NCI-H2029 (cell line): Measurements from ENCODE around the gene FAM131C.
A peak's percentile ranks its signal among the peaks of the same experiment; 100 is the strongest.
"Not testable (repeated sequence)": the region's sequence is repeated elsewhere in the genome, so short reads cannot be mapped to it uniquely, and the experiment has no call there.

Experiments used
- DNase-seq: peaks from one replicate; lab custom pipeline; 2025; lab: John Stamatoyannopoulos, UW

FAM131C gene

DNA sequence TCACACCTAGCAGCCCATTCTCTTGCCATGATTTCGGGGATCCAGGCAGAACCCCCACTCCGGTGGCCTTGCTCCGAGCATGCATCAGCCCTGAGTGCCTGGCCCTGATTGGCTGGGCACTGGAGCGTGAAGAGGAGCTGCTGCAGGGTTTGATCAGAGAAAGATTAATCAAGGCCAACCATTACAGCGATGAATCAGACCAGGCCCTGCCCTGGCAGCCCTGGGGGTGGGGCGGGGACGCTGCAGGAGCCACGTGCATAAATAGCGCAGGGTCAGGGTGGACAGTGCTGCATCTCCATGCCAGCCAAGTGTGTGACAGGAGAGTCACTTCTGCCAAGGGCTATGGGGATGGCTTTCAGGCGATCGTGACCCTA lies 3.4 kb upstream of the FAM131C start:
- DNase-seq, result no peak

DNA sequence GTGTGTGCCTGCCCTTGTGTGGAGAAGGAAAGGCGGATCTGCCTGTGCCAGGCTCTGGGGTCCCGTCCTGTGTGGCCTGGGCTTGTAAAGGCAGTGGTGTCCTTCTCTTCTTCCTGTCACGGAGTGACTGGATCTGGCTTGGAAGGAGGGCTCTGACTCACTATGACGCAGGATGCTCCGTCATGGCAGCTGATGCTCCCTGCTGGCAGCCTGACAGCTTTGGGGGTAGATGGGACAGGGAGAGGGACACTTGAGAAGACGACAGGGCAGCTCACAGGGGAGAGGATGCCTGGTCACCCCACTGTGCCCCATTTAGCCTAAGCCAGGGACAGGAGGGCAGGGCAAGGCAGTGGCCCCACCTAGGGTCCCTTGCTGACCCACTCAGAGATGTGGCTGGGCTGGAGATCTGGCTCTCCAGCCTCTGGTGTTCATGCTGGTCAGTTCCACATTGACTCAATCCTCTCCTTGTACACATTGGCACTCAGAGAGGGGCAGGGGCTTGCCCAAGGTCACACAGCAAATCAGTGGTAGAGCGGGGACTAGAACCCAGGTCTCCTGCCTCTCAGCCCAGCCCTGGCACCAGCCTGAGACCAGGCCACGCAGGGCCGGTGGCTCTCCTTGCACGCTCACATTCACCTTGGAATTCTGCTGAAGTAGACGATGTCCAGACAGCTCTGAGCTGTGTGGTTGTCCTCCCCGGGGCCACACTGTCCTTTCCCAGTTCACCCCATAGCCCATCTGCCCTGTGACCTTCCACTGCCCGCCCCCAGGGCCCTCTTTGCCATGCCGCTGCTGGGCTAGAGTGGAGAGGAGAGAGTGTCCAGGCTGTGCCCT lies 2.8 kb upstream of the FAM131C start:
- no peak for DNase-seq

DNA sequence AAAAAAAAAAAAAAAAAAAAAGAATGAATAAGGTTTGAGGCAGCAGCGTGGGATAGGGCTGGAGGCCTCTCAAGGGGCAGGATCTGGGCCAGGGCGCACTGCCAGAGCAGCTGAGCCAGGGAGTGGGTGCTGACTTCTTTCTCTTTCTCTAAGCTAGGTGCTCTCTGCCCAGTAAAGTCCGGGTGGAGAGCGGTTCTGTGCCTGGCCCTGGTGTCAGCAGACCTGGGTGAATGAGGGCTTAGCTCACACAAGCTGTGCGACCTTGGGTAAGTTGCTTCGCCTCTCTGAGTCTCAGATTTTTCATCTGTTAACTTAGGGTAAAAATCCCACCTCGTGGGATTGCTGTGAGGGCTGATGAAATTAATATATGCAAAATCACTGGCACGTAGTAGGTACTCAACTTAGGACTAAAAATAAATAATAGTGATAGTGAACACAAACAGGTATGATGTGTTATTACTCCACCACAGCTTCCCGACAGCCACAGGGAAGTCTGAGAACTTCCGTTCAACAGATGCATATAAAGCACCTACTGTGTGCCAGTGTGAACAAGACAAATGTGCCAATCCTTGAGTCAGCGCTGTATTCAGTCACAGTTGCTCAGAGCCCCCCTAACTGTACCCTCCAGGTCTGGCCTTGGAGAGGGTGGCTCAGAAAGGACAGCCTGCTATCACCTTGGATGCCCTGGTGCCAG lies 2.0 kb upstream of the FAM131C start:
- no peak for DNase-seq

DNA sequence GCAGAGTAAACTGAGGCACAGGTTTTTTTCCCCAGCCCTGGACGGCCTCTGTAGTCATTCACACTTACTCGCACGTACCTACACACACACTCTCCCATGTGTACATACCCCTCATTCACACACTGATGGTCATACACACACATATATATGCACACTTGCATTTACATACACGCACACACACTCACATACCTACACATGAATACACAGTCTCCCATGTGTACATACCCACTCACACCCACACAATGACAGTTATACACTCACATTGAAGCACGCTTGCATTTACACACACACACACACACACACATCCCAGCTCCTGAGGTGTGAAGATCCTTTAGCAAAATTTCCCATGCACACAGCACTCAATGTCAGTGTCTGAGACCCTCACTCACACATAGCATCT lies 766 bp upstream of the FAM131C start:
- no peak for DNase-seq

DNA sequence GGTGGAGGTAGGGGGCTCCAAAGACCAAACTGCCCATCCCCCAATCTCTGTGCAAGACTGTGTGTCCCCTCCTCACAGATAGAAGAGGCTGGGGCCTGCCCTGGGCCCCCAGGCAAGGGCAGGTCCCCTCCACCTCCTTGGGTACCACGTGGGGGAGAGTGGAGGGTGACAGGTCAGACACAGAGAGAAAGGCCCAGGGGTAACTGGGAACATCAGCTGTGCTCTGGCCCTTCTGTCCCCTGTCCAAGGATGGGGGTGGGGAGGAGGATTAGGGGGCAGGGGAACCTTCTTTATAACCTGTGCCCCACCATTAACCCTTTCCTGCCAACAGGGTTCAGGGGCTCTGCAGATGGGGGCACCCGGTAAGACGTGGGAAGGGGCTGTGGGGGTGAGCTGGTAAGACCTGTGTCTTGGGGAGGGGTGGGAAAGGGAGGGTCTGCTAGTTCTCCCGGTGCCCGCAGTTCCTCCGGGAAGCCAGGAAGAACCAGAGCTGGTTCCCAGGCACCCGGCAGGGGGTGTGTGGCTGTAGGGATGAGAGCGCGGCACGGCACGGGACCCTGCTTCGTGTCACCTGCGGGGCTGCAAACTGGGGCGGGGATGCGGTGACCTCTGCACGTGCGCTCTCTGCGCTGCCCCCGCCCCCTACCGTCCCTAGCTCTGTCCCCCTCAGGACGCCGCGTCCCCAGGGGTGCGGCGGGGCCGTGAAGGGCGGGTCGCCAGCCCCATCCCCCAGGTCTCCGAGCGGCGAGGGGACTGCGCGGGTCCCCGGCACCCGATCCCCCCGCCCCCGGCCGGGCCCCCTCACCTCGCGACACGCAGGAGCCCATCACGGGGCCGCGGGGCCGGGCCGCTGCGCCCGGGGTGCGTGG lies 601 bp downstream of the FAM131C start:
- no peak for DNase-seq

DNA sequence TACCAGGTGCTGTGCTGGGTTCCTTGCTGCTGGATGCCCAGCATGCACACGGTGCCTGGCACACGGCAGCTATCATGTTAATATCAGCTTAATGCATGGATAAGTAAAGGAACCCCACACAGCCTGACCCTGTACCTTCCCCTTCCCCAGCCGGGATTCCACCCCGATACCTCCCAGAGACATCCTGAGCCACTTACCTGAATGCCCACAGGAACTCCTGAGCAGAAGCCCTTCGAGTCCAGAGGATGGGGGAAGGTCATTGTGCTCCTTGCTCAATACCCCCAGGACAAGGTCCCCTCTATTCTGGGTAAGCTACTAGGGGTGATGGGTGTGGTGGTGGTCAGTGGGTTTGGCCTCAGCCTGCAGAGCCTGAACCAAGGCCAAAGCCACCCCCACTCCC lies 1.4 kb downstream of the FAM131C start:
- DNase-seq, result no peak

DNA sequence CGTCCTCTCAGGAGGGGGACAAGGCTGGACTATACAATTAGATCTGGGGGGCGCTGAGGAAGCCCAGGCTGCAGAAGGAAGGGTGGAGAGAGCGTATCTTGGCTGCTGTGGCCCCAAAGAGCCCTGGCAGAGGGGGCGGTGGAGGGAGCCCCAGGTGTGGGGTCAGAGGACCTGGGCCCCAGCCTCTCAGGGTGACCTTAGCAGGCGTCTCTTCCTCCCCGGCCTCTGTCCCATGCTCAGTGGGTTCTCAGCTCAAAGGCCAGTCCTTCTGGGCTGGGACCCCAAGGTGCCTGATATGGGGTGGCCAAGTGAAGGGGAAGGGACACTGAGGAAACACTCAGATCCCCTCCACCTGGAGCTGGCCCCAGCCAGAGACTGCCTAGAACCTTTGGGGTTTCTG lies 1.8 kb downstream of the FAM131C start:
- DNase-seq, result no peak

DNA sequence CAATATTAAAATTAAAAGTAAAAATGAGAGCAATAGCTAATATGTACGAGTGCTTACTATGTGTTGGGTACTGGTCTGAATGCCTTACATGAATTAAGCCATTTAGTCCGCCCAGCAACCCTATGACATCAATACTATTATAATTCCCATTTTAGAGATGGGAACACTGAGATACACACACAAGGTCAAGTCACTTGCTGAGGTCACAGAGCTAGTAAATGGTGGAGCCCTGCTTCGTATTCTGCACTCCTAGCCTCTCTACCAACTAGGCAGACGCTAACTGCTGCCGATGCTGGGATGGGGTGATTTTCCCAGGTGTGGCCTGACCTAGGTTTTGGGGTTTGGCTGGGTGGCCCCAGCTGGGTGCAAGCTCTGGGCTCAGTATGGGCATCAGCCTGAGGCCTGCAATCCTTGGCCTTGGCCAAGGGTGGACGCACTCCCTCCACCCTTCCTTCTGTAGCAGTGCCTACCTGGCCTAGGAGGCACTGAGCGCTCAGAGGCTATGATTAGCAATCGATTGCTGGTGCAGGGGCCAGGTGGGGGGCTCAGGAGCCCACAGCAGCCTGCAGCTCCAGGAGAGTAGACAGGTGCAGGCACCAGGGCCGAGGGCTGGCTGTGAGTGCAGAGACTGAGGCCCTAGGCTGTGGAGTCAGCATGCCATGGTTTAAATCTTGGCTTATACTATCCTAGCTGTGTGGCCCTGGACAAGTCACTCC lies 2.7 kb downstream of the FAM131C start:
- DNase-seq, result no peak

DNA sequence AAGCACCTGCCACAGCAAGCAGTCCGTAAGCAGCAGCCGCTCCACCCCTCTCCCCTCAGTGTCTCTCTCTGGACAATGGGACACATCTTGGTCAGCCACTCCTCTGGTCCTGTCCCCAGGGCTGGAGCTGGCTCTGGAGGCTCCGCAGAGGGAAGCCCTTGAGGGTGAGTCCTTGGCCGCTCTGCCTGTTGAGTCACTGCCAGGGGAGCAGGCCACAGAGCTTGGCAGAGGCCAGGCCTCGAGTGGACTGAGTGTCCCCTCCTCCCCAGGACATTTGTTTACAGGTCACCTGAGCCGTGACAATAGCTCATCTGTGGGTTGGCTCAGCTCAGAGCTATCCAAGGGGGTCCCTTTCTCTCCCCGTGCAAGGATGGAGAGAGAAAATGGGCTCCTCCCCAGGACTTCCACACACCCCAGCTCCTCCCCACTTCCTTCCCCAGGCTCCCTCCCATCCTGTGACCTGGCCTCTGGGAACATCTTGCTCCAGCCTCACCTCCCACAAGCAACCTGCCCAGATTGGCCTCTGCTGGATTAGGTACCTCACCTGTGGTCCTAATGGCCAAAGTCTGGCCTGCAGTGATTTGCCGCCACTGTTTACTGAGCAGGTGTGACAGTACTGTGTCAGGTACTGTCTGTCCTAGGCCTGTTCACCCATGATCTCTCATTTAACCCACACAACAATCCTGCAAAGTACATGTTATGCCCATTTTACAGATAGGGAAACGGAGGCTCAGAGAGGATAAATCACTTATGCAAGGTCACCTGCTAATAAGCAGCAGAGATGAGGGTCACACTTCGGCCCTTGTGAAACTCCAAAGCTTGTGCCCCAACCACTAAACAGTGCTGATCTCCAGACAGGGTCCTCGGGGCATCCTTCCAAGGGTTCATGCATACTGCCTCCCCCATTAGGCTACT lies 4.8 kb downstream of the FAM131C start:
- peak; percentile 27 for DNase-seq

DNA sequence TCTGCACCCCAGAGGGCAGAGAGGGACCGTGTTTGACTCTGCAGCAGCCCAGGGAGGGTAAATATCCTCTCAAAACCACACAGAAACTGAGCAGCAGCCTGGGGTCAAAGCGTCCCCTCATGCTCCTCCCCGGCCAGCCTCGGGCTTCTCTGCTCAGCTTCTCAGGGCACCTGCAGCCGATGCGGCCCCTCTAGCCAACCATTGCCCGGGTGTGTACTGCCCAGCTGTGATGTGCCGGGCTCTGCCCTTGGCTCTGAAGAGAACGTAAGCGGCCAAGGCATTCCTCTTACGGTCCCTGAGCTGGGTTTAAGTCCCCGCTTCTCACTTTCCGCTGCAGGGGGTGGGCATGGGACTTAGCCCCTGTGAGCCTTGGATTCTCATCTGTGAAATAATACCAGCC lies 5.5 kb downstream of the FAM131C start:
- DNase-seq, result no peak

DNA sequence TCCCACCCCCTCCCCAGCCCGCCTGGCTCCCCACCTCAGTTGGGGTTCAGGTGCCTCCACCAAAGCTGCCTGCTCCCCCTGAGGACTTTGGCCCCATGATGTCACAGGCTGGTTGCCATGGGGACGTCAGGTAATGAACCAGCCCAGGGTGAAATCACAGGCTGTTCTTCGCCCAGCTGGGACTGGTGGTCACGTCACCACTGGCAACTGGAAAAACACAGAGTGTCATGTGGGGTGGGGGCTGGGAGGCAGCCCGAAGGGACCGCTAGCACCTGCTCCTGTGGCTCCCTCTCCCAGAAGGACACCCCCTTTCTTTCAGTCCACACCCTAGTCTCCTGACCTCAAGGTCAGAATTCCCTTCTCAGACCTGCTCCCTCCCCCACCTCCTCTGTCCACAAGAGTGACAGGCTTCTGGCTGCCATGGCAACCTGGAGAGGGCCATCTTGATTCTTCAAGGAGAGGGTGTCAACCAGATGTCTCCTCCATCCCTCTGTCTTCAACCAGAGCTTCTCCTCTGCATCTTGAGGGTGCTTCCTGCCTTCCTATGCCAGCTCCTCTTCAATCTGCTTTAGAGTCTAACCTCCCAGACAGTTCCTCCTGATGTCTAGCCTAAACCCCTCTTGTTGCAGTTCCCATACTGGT lies 6.2 kb downstream of the FAM131C start:
- no peak for DNase-seq

DNA sequence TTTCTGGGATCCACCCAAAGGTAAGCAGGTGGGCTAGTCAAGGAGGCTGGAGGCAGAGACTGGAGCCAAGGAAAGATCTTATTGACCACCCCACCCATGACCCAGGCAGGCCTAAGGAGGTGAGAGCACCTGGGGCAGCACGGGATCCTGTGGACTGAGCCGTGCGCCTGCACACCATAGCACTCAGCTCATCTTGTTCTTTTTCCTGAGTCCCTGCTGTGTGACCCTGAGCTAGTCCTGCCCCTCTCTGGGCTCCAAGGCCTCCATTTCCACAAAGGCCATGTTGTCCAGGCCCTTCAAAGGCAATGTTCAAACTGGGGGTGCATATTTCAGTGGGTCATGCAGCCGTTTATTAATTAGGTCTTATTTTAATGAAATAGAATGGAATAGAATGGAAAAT lies 7.2 kb downstream of the FAM131C start:
- DNase-seq, result no peak

DNA sequence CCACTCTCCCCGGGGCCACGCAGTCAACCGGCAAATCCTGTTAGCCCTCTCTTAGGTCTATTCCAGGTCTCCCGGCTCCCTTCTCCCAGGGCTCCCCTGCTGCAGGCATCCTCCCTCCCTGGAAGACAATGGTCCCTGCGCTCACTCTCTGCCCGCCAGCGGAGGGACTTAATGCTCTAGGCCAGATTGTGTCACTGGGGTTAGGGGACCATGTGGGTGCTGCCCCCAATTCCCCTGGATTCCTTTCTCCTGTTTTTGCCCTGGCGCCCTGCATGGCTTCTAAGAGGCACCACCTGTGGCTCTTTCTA lies 8.2 kb downstream of the FAM131C start:
- DNase-seq, result no peak

DNA sequence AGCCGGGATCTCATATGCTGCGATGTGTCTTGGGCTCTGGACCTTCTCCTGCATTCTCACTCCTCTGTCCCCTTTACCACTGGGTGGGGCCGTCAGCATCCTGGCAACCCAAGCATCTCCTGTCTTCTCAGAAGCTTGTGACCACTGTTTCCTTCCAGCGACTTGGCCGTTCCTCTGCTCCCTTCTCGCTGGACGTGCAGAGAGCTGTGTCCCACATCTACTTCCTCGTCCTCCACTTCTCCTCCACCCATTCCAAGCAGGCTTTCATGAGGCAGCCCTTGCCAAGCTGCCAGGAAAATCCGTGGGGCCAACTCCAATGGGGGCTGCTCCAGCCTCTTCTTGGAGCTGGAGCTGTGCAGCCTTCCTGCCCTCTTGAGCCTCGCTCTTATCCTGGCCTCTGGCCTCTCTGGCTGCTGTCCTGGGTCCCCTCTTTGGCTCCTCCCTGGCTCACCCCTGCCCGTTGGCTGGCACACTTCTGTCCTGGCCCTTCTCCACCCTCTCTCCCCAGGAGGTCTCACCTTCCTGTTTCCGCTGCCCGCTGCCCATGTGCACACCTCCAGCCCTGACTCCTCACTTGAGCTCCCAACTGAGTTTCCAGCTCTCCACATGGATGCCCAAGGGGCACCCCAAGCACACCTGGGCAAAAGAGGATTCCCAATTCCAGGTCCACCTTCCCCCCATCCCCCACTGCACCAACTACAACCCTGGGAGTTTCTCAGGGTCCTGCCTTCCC lies 8.7 kb downstream of the FAM131C start:
- DNase-seq, result no peak

DNA sequence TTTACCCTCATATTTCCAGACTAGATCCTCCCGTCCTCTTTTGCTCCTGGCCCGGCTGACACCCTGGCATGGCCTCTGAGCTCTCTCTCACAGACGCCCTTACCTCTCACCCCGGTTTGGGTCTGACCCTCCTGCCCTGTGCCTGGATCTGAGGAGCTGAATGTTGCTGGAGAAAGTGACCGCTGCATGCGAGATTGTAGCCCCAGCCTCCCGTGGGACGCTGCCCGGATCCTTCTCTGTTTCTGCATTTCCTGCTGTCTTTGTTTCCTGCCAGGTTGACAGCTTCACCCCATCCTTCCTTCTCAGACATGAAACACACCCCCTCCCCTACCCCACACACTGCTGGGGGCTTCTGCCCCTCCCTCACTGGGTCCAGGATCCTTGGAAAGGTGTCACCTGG lies 9.5 kb downstream of the FAM131C start:
- no peak for DNase-seq

DNA sequence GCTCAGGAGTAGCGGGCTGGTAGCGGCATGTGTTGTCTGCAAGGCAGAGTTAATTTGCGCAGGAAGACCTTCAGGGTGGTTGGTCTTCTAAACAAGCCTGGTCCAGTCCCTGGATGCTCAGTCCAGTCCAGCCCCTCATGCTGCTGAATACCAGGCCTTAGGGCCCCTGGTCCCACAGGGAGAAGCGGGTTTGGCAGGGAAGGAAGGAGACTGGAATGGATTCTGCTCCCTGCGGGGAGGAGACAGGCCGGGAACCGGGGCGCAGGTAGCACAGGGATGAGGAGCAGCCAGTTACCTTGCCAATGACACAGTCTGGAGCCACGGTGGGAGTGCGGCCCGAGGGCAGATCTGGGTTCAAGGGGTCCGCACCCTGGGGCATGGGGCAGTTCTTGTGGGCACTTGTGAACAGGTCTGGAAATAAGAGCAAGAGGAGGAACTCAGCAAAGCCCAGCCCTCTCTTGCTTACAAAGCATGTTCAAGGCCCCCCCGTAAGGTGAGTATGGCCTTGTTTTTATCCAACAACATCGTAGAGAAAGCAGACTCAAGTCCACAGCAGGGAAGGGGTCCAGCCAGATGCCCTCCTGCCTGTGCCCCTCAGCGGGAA lies 10.1 kb downstream of the FAM131C start:
- no peak for DNase-seq

DNA sequence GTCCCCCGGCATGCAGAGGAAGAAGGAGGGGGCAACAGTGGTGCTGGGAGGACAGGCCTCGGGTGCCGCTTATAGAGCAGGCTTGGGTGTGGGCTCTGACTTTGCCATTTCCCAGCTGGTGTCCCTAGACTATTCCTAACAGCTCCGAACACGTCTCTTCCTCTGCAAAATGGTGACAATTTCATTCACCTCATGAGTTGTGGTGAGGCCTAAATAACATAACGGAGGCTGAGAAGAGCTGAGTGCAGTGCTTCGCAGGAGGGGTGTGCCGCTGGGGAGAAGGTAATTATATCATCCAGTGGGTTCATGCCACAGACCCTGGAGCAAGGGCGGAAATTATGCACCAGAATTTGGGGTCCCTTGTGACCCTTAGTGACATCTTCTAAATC lies 10.8 kb downstream of the FAM131C start:
- DNase-seq, result not testable (repeated sequence)

DNA sequence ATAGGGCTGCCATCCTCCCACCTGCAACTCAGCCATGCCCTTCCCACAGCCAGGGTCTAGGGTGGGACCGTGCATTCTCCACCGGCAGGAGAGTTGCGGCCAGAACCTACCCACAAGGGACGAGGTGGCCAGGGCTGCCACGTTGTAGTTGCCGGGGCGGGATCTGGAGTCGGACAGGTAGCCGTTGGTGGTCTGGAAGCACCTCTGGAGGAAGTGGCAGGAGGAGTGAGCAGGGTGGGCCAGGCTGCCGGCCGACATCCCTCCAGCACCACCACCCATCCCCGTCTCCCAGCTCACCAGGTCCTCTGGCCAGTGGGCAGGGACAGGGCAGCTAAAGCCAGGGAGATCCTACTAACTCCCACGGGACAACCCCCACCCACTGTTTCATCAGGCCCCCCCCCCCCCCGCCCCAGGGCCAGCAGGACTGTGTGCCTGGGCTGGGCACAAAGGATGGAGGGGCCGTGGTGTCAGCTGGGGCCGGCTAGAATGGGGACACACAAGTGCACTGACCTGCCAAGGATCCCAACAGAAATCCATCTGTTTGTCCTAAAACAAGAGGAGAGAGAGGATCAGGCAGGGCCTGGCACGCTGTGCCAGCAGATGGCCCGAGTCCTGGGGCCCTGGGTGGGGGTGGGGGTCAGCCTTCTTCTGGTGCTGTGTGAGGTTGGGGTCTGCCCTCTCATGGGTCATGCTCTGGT lies 11.3 kb downstream of the FAM131C start:
- DNase-seq, result not testable (repeated sequence)

DNA sequence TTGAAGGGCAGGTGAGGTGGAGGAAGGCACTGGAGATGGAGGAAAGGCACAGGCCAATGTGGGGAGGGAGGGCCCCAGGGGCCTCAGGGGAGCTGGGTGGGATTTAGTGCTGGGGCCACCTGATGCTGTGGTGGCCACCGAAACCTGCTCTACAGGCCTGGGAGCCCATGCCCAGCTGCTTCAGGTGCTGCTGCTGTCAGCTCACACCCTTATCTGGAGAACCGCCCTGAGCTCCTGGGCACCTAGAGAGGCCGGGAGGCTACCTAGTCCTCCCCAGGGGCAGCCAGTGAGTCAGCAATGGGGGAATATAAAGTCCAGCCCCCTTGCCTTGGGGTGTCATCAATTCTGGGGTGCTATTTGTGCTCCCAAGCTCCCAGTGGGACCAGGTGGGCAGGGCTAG lies 12.2 kb downstream of the FAM131C start:
- no peak for DNase-seq
